Omental fat pad (tissue), 4 donors: Measurements from ENCODE around the gene TOR2A. TPM values are rescaled to one million over a fixed set of nuclear protein-coding genes. Genes with fewer than 3 reads are reported as not detected.
A peak's percentile ranks its signal among the peaks of the same experiment; 100 is the strongest.
"Not testable (repeated sequence)": the region's sequence is repeated elsewhere in the genome, so short reads cannot be mapped to it uniquely, and the experiment has no call there.

ENCODE experiments used
- ATAC-seq: fragments of 150-250 bp; one replicate; pipeline ENCODE4 v1.9.1; 2016; ENCODE audit warnings: mild to moderate bottlenecking, moderate library complexity; ENCODE audit not compliant: low FRiP score
- DNase-seq: peaks from one replicate; pipeline ENCODE4 v3.0.0-alpha.2; 2019; ENCODE audit warnings: low spot score
- CTCF ChIP-seq, 3 donors: fragments of 450-650 bp; IDR thresholded peaks; one replicate each; pipeline ENCODE4 v1.5.1; 2016 to 2017; ENCODE audit warnings: antibody characterized with exemption in 3 of 3, mild to moderate bottlenecking in 3 of 3, moderate library complexity in 2 of 3
- total RNA-seq, 4 donors: library from RNA; depleted of rRNA; stranded (reverse); fragments of >200 nt; gene quantifications; one replicate each; pipeline ENCODE4 v1.1.0, GENCODE V29; 2016

The TOR2A gene
- 10 to 100 TPM in 2 of 4 donors, 1 to 10 TPM in 2; 6.2 to 15.8 (median 11.0) TPM for total RNA-seq

GRCh38 chr9:127734747-127735529, at the start of gene TOR2A:
TOR2A (minus strand) TSS chr9:127735294; CDS start chr9:127735270, 24 bp downstream.
- DNase-seq (peak; percentile 91), ATAC-seq (peak; percentile 95)
- TF ChIP-seq CTCF (IDR thresholded peaks at IDR 0.05) = peak in 2 of 3 donors; percentile 73 to 98

GRCh38 chr9:127783111-127784008, 48.3 kb upstream of the TOR2A start:
- ATAC-seq = no peak
- no peak for TF ChIP-seq CTCF (IDR thresholded peaks at IDR 0.05)
- DNase-seq = no peak

GRCh38 chr9:127781806-127782205, 46.7 kb upstream of the TOR2A start:
- TF ChIP-seq CTCF (IDR thresholded peaks at IDR 0.05) = no peak
- no peak for DNase-seq
- no peak for ATAC-seq

GRCh38 chr9:127780909-127781308, 45.8 kb upstream of the TOR2A start:
- ATAC-seq, DNase-seq: not testable (repeated sequence)

GRCh38 chr9:127780126-127780885, 45.2 kb upstream of the TOR2A start:
- no peak for ATAC-seq
- no peak for TF ChIP-seq CTCF (IDR thresholded peaks at IDR 0.05)

GRCh38 chr9:127779136-127779981, 44.3 kb upstream of the TOR2A start:
- TF ChIP-seq CTCF (IDR thresholded peaks at IDR 0.05) = no peak
- DNase-seq = no peak
- peak; percentile 4 for ATAC-seq

More at GRCh38 chr9:127780126-127780885, 45.2 kb upstream of the TOR2A start:
- no peak for DNase-seq
